BLaER1 treated with 17β-estradiol and CSF1 and Interleukin-3, amounts not matched to agents 10 nM and 100 nM (cell line): ENCODE data around the gene PGM5.

ENCODE experiments used
- H3K27ac ChIP-seq, 11 experiments: shearing (Covaris generic); formaldehyde crosslinking; 2 replicates each; pipeline ENCODE4 v1.8.1; 2022
- H3K27me3 ChIP-seq, 11 experiments: shearing (Covaris generic); formaldehyde crosslinking; 2 replicates each; pipeline ENCODE4 v1.8.1; 2022
- H3K36me3 ChIP-seq, 11 experiments: shearing (Covaris generic); formaldehyde crosslinking; 2 replicates each; pipeline ENCODE4 v1.8.1; 2022
- H3K4me1 ChIP-seq, 10 experiments: shearing (Covaris generic); formaldehyde crosslinking; 2 replicates each; pipeline ENCODE4 v1.8.1; 2022
- H3K4me2 ChIP-seq, 11 experiments: shearing (Covaris generic); formaldehyde crosslinking; 2 replicates each; pipeline ENCODE4 v1.8.1; 2022
- H3K4me3 ChIP-seq, 10 experiments: shearing (Covaris generic); formaldehyde crosslinking; 2 replicates each; pipeline ENCODE4 v1.8.1; 2022
- H3K9ac ChIP-seq, 11 experiments: shearing (Covaris generic); formaldehyde crosslinking; 2 replicates each; pipeline ENCODE4 v1.8.1; 2022
- H3K9me3 ChIP-seq, 11 experiments: shearing (Covaris generic); formaldehyde crosslinking; replicated peaks in 1 of 11; 2 replicates each; pipeline ENCODE4 v1.8.1; 2022
- H4K20me1 ChIP-seq, 11 experiments: shearing (Covaris generic); formaldehyde crosslinking; 2 replicates each; pipeline ENCODE4 v1.8.1; 2022
- Cebpa-rat ChIP-seq, 11 experiments: shearing (Covaris generic); IDR thresholded peaks; 2 replicates each; pipeline ENCODE4 v1.8.1; 2022

The PGM5 gene

DNA sequence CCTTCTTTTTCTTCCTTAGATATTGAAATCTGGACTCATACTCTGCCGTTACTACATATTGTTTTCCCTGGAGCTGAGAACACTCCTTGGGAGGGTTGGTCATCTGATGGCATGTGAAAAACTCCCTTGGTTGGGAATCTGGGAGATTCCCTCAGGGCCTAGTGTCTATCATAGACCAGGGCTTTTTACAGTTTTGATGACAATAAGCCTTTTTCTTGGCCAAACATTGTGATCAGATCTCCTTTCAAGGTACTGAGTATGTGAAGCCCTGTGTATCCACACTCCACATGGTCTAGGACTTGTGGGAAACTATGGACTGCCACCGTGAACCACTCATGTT is 151.4 kb downstream of the PGM5 start:
- Histone ChIP-seq H3K9me3 (peaks cover 0 to 7% (median 0%) of the 10 kb centered on the region in 11 experiments; a peak in 2 of 22 replicates), H3K9ac (no peak overlapping the region), H3K36me3 (no peaks in the 10 kb centered on the region), H3K27ac (no peak overlapping the region), H3K4me1 (peaks cover 0 to 10% (median 0%) of the 10 kb centered on the region in 10 experiments; a peak in 1 of 20 replicates), H3K27me3 (no peaks in the 10 kb centered on the region), H3K4me3 (no peak overlapping the region), H4K20me1 (no peaks in the 10 kb centered on the region), H3K4me2 (no peak overlapping the region)
- no peak for TF ChIP-seq Cebpa-rat (IDR thresholded peaks at IDR 0.05)

DNA sequence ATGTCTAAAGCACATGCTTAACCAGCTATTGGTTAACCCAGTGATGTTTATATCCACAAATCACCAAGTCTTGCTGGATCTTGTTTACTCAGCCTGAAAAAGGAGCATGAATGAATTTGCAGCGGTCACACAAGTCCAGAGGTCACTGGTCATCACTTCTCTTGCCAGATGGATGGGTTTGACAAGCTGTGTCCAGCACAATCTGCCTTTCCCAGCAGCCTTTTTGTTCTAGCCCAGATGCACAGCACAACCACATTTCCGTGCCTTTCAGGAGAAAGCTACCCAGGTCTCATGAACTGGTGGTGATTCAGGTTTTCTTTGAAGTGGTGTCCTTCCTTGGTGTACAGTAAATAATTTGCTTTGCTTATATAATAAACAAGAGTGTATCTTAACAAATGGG is 152.1 kb downstream of the PGM5 start:
- Histone ChIP-seq H3K4me1 (peaks cover 0 to 10% (median 0%) of the 10 kb centered on the region in 10 experiments; a peak in 1 of 20 replicates), H3K9ac (no peak overlapping the region), H3K9me3 (peaks cover 0 to 7% (median 0%) of the 10 kb centered on the region in 11 experiments; a peak in 2 of 22 replicates), H3K27me3 (no peaks in the 10 kb centered on the region), H3K4me2 (no peak overlapping the region), H3K36me3 (no peaks in the 10 kb centered on the region), H3K27ac (no peak overlapping the region), H4K20me1 (no peaks in the 10 kb centered on the region), H3K4me3 (no peak overlapping the region)
- no peak for TF ChIP-seq Cebpa-rat (IDR thresholded peaks at IDR 0.05)

DNA sequence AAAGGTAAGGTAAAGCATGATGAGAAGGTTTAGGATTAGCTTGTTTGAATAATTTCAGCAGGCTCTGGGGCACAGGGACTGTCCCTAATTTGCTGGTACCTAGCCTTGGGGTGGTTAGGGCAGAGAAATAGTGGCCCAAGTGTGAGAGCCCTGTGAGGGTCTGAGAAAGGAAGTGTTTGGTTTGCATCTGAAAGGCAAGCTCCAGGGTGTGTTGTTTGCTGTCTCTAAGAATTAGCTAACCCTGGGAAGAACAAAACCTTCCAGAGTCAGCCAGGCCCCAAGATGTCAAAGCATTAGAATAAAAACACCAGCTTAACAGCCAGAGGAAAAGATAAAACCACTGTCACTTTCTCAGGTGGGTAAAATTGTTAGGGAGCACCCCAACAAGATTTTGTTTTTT is 153.3 kb downstream of the PGM5 start:
- H3K4me1 ChIP-seq = peaks cover 0 to 10% (median 0%) of the 10 kb centered on the region in 10 experiments; a peak in 1 of 20 replicates
- no peak overlapping the region for H3K4me2 ChIP-seq
- H3K36me3 ChIP-seq = no peaks in the 10 kb centered on the region
- no peaks in the 10 kb centered on the region for H3K27me3 ChIP-seq
- H3K9me3 ChIP-seq = peaks cover 0 to 7% (median 0%) of the 10 kb centered on the region in 11 experiments; a peak in 2 of 22 replicates
- H4K20me1 ChIP-seq = no peaks in the 10 kb centered on the region
- TF ChIP-seq Cebpa-rat (IDR thresholded peaks at IDR 0.05) = no peak
- no peak overlapping the region for H3K9ac ChIP-seq
- no peak overlapping the region for H3K4me3 ChIP-seq
- H3K27ac ChIP-seq = no peak overlapping the region

DNA sequence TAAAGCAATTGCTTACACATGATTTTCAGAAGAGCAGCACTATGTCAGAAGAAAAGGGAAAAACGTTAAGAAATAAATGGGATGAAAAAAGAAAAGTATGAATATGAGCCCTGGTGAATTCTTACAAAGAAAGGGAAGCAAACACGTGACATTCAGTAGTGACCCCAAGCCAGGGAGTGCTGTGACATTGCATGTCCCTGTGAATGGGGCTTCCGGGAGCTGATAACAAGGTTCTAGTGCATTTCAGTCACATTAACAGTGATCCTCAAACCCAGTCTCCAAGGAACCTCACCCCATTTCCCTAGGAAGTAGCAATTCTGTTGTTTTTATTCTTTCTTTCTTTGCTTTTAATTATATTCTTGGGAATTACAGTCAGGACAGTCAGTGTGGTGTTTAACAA is 157.0 kb downstream of the PGM5 start:
- H3K27ac ChIP-seq = no peak overlapping the region
- peaks cover 9 to 24% (median 15%) of the 10 kb centered on the region in 11 experiments for H3K9me3 ChIP-seq
- peaks cover 0 to 8% (median 0%) of the 10 kb centered on the region in 10 experiments; a peak in 2 of 20 replicates for H3K4me1 ChIP-seq
- H3K9ac ChIP-seq = no peak overlapping the region
- H3K4me2 ChIP-seq = no peak overlapping the region
- no peaks in the 10 kb centered on the region for H3K36me3 ChIP-seq
- no peak overlapping the region for H3K4me3 ChIP-seq
- H3K27me3 ChIP-seq = no peaks in the 10 kb centered on the region
- TF ChIP-seq Cebpa-rat (IDR thresholded peaks at IDR 0.05) = no peak
- H4K20me1 ChIP-seq = no peaks in the 10 kb centered on the region

DNA sequence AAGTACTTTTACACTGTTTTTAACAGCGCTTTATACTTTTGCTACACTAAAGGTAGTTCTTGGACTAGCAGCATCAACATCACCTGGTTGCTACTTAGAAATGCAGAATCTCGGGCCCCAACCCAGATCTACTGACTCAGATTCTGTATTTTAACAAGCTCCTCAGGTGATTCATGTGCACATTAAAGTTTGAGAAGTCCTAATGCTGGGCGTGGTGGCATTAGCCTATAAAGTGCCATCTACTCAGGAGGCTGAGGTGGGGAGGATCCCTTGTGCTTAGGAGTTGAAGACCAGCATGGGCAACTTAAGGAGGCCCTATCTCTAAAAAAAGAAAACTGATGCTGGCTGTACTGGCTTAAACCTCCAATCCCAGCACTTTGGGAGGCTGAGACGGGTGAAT is 157.6 kb downstream of the PGM5 start:
- H3K4me2 ChIP-seq = no peak overlapping the region
- no peak overlapping the region for H3K9ac ChIP-seq
- no peaks in the 10 kb centered on the region for H4K20me1 ChIP-seq
- no peak overlapping the region for H3K27ac ChIP-seq
- peaks cover 0 to 8% (median 0%) of the 10 kb centered on the region in 10 experiments; a peak in 2 of 20 replicates for H3K4me1 ChIP-seq
- H3K4me3 ChIP-seq = no peak overlapping the region
- no peak for TF ChIP-seq Cebpa-rat (IDR thresholded peaks at IDR 0.05)
- H3K36me3 ChIP-seq = no peaks in the 10 kb centered on the region
- peaks cover 15 to 26% (median 20%) of the 10 kb centered on the region in 11 experiments for H3K9me3 ChIP-seq
- H3K27me3 ChIP-seq = no peaks in the 10 kb centered on the region

DNA sequence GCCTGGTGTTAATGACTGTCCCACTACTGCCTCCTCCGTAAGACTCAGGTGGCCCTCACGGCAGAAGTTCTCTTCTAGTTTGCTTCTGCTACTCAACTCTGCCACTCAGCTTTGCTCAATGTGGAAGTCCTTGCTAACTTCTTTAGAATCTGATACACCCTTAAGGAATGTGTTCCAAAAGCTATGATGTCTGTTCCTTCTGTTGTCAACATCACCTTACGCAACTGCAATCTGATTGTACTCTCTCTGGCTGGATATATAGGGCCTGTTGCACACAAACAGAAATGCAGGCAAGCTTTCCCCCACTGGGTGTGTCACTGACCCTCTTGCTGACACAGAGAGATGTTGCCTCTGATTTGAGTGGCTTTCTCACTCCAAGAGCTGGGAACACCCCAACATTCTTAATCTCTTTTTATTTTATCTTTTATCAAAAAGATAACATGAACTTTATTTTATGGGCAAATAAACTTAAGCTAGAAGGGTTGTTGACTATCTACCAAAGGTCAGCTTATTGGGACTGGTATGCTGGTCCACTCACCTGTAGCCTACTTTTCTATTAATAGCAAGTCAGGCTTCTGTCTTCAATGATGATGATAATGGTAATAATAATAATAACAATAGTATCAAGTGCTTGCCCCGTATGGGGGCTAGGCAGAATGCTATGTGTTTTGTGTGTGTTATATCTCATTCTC is 159.1 kb downstream of the PGM5 start:
- no peak overlapping the region for H3K9ac ChIP-seq
- no peak overlapping the region for H3K27ac ChIP-seq
- TF ChIP-seq Cebpa-rat (IDR thresholded peaks at IDR 0.05) = peak in 1 of 11 experiments; percentile 24; a peak in 1 of 22 replicates
- H3K4me2 ChIP-seq = peak overlapping the region in 1 of 11 experiments; percentile 7; a peak in 1 of 22 replicates
- peaks cover 0 to 8% (median 0%) of the 10 kb centered on the region in 10 experiments; a peak in 2 of 20 replicates for H3K4me1 ChIP-seq
- H3K36me3 ChIP-seq = no peaks in the 10 kb centered on the region
- H3K27me3 ChIP-seq = no peaks in the 10 kb centered on the region
- H4K20me1 ChIP-seq = no peaks in the 10 kb centered on the region
- H3K4me3 ChIP-seq = no peak overlapping the region
- peaks cover 15 to 26% (median 20%) of the 10 kb centered on the region in 11 experiments for H3K9me3 ChIP-seq

DNA sequence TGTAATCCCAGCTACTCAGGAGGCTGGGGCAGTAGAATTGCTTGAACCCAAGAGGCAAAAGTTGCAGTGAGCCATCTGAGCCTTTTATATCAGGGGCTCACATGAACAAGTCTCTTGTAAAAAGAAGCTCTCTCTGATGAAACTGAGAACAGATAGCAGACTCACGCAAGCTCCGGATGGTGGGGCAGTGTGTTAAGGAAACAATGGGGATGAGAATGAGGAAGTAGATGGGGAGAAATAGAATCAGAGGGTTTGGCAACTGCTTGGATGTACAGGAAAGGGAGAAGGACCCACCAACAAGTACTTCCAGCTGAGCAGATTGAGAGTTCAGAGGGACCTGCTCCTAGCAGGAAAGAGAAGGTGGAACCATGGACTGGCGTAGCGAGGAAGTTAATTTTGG is 165.7 kb downstream of the PGM5 start:
- Histone ChIP-seq H3K4me1 (peaks cover 0 to 12% (median 0%) of the 10 kb centered on the region in 10 experiments; a peak in 7 of 20 replicates), H3K27me3 (no peaks in the 10 kb centered on the region), H4K20me1 (no peaks in the 10 kb centered on the region), H3K27ac (peak overlapping the region in 4 of 11 experiments; percentile 18 to 55 (median 36); a peak in 5 of 22 replicates), H3K36me3 (no peaks in the 10 kb centered on the region), H3K4me2 (peak overlapping the region in 6 of 11 experiments; percentile 7 to 48 (median 17); a peak in 10 of 22 replicates), H3K9me3 (peaks cover 11 to 18% (median 17%) of the 10 kb centered on the region in 11 experiments), H3K9ac (0 out of 22 replicates have a peak overlapping the region, but pooled peaks of 1 of the 11 experiments have one; percentile 15), H3K4me3 (no peak overlapping the region)
- TF ChIP-seq Cebpa-rat (IDR thresholded peaks at IDR 0.05) = no peak

DNA sequence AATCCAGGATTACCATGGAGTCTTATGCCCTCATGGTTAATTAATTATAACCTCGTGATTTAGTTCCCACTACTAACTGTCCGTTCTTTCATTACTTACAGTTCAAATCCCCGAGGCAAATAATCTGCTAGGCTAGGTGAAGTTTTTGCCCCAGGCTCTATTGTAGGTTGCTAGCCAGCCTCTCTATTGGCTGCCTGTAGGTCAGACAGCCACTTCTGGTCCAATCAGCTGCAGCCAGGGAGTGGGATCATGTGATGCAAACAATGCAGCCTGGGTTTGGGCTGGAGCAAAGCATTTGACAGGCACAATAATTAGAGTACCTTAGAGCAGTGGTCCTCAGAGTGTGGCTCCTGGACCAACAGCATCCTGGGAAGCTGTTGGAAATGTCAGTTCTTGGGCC is 166.5 kb downstream of the PGM5 start:
- H3K4me2 ChIP-seq = peak overlapping the region in 1 of 11 experiments; percentile 48; a peak in 2 of 22 replicates

DNA sequence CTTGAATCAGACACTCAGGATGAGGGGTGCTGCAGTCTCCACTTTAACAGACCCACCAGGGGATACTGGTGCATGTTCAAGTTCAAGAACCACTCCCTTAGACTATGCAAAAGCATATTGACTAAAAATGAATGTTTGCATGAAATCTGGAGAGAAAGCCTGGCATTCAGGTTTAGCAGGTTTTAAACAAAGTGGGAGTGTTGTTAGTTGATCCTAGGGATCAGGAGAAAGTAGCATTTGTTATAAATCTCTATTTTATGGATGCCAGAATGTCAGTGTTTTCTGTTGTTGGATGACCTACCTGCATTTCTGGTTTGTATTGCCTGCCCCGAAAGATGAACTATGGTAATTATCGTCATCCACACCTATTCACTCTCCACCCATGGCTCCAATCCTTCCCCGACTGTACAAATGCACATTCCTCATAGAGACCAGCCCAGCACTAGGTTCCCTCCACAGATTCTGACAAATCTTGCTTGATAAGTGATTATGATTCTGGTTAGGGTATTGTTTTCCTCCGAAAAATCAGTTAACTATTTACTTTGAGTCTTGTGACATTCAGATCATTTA is 167.0 kb downstream of the PGM5 start:
- Histone ChIP-seq H3K9ac (no peak overlapping the region), H3K4me2 (no peak overlapping the region), H3K27ac (no peak overlapping the region), H3K36me3 (no peaks in the 10 kb centered on the region), H3K4me3 (no peak overlapping the region), H3K9me3 (peaks cover 0 to 5% (median 5%) of the 10 kb centered on the region in 11 experiments; a peak in 20 of 22 replicates), H3K4me1 (peaks cover 0 to 12% (median 0%) of the 10 kb centered on the region in 10 experiments; a peak in 7 of 20 replicates), H3K27me3 (no peaks in the 10 kb centered on the region), H4K20me1 (no peaks in the 10 kb centered on the region)
- TF ChIP-seq Cebpa-rat (IDR thresholded peaks at IDR 0.05) = no peak

More for the DNA sequence above, 166.5 kb downstream of the PGM5 start:
- Histone ChIP-seq H3K4me1 (peaks cover 0 to 12% (median 0%) of the 10 kb centered on the region in 10 experiments; a peak in 7 of 20 replicates), H3K27ac (peak overlapping the region in 2 of 11 experiments; percentile 47 to 55; a peak in 1 of 22 replicates), H3K9me3 (peaks cover 3 to 10% (median 9%) of the 10 kb centered on the region in 11 experiments), H3K27me3 (no peaks in the 10 kb centered on the region), H3K9ac (no peak overlapping the region), H3K36me3 (no peaks in the 10 kb centered on the region), H4K20me1 (no peaks in the 10 kb centered on the region), H3K4me3 (no peak overlapping the region)
- TF ChIP-seq Cebpa-rat (IDR thresholded peaks at IDR 0.05) = no peak
